GM12892 (cell line): Measurements from ENCODE around the gene TMPRSS7.

Experiments
- POLR2A ChIP-seq: IDR thresholded peaks from 2 replicates; pipeline ENCODE4 v1.6.1; 2011; ENCODE audit warnings: low read depth, low read length, control low read depth
- POLR2AphosphoS5 ChIP-seq: IDR thresholded peaks from 2 replicates; pipeline ENCODE4 v1.6.1; 2011; ENCODE audit warnings: low read depth, low read length, control low read depth
- TAF1 ChIP-seq: IDR thresholded peaks from 2 replicates; pipeline ENCODE4 v1.6.1; 2011; ENCODE audit warnings: low read depth, mild to moderate bottlenecking, control low read depth, low read length, borderline replicate concordance

DNA sequence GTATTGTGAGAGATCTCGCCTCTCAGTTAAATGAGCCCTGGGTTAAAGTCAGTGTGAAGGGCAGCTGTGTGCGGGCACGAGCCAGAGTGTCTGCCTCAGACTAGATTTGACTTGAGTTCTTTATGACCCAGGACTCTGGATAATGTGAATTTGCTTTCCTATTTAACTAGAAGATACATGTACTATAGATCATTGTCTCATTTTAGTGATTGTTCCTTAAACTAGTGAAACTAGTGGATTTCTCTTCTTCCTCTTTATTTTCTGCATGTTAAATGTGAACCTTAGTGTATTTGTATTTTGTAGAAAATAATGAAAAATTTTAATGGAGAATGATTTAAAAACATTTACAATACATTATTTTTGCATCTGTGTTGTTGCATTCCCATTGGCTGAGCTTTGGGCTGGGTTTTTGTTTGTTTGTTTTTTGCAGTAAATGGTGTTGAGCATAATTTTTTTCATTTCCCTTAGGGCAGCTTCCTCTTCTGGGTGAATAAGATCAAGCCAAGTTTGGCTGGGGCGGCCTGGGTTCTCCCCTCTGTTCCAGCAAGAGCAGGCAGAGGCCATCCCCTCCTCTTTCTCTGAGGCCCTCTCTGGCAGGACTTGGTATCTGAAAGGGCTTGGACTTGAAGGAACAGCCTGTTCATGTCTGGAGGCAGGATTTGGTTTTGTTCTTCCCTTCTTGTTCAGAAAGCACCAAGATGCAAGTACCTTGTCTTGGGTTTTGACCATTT lies 83.5 kb downstream of the TMPRSS7 start:
- TF ChIP-seq POLR2A (no peak), POLR2AphosphoS5 (0 out of 2 replicates have a peak, but pooled peaks have one; percentile 3), TAF1 (no peak)
